Fibroblast of lung (primary cell): ENCODE results near the gene LANCL2.

Source experiments
- CTCF ChIP-seq, 2 donors: IDR thresholded peaks in 1 of 2; conservative IDR thresholded peaks in 1 of 2; 1 replicate in 1 of 2; 2 replicates in 1 of 2; pipeline ENCODE4 v1.5.1; 2011 to 2012; ENCODE audit warnings: low read length in 2 of 2, control low read depth in 1 of 2, inconsistent platforms in 1 of 2, low read depth in 1 of 2, mild to moderate bottlenecking in 1 of 2
- EZH2 ChIP-seq: IDR thresholded peaks from 2 replicates; pipeline ENCODE4 v1.5.1; 2012; ENCODE audit warnings: low read length, control low read depth, mild to moderate bottlenecking; ENCODE audit errors: missing control alignments

GRCh38 chr7:55377162-55377817 is 12.2 kb downstream of the LANCL2 start:
- TF ChIP-seq CTCF (conservative IDR thresholded peaks at IDR 0.05 in 1 of 2, IDR thresholded peaks at IDR 0.05 in 1 of 2; ENCODE audit: low read depth in 1 of 2, low read length in 2 of 2) (no peak), EZH2 (no peak)
